Measurements from ENCODE around the gene ARHGAP26. TPM values are rescaled to one million over a fixed set of nuclear protein-coding genes. Genes with fewer than 3 reads are reported as not detected.

The ARHGAP26 gene
- total RNA-seq, 4 donors from 2014 or later = 12.4 to 49.5 (median 31.8) TPM

DNA sequence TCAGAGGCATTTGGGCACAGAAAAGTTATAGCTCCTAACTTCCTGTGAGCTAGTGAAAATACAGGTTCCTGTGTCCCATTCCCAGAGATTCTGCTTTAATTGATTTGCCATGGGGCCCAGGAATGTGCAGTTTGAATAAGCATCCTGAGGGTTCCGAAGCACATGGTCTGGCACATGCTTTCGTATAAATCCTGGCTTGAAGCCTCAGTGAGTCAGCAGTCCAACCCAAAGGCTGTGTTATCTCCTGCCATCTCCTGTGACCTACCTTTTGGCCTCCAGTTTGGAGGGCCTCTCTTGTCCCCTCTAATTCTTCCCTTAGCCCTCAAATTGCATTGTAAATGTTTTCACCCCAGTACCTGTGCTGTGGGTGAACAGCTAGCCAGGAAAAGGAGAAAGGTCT lies 449.5 kb downstream of the ARHGAP26 start:
- Histone ChIP-seq H3K4me3 (no peak overlapping the region), H3K4me1 (no peaks in the 10 kb centered on the region), H3K27me3 (no peaks in the 10 kb centered on the region), H3K9me3 (no peaks in the 10 kb centered on the region), H3K36me3 (no peaks in the 10 kb centered on the region), H3K27ac (no peak overlapping the region)
- no peak for TF ChIP-seq POLR2A (IDR thresholded peaks at IDR 0.05)
- TF ChIP-seq, protein P1, sequence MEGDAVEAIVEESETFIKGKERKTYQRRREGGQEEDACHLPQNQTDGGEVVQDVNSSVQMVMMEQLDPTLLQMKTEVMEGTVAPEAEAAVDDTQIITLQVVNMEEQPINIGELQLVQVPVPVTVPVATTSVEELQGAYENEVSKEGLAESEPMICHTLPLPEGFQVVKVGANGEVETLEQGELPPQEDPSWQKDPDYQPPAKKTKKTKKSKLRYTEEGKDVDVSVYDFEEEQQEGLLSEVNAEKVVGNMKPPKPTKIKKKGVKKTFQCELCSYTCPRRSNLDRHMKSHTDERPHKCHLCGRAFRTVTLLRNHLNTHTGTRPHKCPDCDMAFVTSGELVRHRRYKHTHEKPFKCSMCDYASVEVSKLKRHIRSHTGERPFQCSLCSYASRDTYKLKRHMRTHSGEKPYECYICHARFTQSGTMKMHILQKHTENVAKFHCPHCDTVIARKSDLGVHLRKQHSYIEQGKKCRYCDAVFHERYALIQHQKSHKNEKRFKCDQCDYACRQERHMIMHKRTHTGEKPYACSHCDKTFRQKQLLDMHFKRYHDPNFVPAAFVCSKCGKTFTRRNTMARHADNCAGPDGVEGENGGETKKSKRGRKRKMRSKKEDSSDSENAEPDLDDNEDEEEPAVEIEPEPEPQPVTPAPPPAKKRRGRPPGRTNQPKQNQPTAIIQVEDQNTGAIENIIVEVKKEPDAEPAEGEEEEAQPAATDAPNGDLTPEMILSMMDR (IDR thresholded peaks at IDR 0.05) = no peak
- intact Hi-C loops (cut with DNase I; ENCODE audit: low total_unique reads) = no loop called here
- DNase-seq = no peak

DNA sequence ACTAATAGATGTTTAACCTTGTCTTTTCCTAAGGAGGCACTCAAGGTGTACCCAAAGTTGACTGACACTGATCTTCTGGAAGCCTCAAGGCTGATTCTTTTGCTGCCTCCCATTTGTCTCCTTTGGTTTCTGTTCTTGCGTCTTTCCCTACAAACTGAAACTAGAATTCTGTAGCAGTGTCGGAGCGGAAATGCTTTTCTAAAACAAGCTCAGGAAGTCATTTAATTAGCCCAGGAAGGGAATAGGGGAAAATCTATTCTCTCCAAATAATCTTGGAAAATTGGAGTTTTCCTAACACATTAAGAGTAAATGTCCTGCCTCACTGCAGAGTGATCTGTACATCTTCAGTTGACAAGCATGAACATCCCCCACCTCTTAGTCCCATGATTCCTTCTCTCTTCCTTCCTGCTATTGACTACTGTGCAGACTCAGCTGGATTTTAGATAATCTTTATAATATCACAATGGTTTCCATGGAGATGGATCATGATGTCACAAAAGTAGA lies 450.6 kb downstream of the ARHGAP26 start:
- no peak for DNase-seq
- TF ChIP-seq POLR2A (IDR thresholded peaks at IDR 0.05) = no peak
- TF ChIP-seq, protein P1 (IDR thresholded peaks at IDR 0.05) = no peak
- intact Hi-C loops (cut with DNase I; ENCODE audit: low total_unique reads) = no loop called here
- H3K36me3 ChIP-seq = no peaks in the 10 kb centered on the region
- H3K27ac ChIP-seq = peak overlapping the region; percentile 57
- H3K27me3 ChIP-seq = no peaks in the 10 kb centered on the region
- no peaks in the 10 kb centered on the region for H3K4me1 ChIP-seq
- no peaks in the 10 kb centered on the region for H3K9me3 ChIP-seq
- H3K4me3 ChIP-seq = no peak overlapping the region

DNA sequence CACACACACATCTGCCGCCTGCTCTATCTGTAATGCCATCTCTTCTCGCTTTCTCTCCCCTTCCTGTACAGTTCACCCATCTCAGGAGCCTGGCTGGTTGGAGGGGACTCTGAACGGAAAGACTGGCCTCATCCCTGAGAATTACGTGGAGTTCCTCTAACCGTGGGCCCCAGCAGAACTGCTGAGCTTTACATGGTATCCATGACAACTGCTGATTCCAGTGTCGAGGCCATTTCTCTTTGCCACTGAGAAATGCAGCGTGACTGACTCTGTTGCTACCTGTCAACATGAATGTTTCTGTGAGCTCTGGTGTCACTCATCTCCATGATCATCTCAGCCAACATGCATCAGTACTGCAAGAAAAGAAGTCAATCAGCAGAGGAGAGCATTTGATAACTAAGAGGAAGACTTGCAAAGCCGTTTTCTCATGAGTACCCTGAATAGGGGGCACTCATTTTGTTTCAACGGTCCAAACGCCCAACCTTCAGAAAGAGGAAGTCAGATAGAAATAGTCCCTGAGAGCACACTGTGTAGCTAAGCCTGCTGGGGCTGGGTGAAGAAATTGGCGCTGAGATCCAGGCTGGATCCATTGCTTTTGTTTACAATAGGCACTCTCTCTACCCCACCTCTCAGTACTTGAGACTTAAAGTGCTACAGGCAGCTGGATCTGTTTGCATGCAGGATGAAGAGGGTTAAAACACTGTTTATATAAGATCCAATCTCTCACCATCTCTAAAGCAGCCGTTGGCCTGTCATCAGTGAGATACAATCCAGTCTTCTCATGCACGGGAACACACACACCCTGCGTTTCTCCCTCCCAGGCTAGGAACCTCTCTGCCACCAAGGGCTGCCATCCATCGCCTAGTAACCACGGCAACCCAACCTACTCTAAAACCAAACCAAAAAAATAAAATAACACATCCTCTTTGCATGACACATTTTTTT lies 452.4 kb downstream of the ARHGAP26 start:
- Histone ChIP-seq H3K4me1 (no peaks in the 10 kb centered on the region), H3K9me3 (no peaks in the 10 kb centered on the region), H3K36me3 (no peaks in the 10 kb centered on the region), H3K27ac (no peak overlapping the region), H3K4me3 (no peak overlapping the region), H3K27me3 (no peaks in the 10 kb centered on the region)
- TF ChIP-seq, protein P1 (IDR thresholded peaks at IDR 0.05) = no peak
- no peak for TF ChIP-seq POLR2A (IDR thresholded peaks at IDR 0.05)
- intact Hi-C loops (cut with DNase I; ENCODE audit: low total_unique reads) = no loop called here
- no peak for DNase-seq

DNA sequence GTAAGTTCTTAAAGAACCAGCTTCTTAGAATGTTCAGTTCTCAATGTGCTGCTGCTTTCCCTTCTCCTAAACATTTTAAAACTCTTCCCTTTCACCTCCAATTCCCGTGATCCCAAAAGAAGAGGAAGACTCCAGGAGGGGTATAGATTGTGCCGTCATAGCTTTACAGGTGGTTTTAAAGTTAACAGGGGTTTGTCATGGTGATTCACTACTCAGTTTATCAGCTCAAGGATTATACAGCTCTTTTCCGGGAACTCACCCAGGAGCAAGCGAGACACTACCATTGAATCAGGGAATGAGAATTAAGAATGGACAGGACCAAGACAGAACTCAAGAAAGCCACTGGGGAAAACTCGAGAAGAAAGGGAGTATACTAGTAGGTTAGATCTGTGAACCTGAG lies 454.5 kb downstream of the ARHGAP26 start:
- intact Hi-C loops (cut with DNase I; ENCODE audit: low total_unique reads) = no loop called here
- TF ChIP-seq, protein P1 (IDR thresholded peaks at IDR 0.05) = no peak
- no peak for TF ChIP-seq POLR2A (IDR thresholded peaks at IDR 0.05)
- no peak overlapping the region for H3K27ac ChIP-seq
- no peaks in the 10 kb centered on the region for H3K4me1 ChIP-seq
- no peaks in the 10 kb centered on the region for H3K36me3 ChIP-seq
- H3K27me3 ChIP-seq = no peaks in the 10 kb centered on the region
- DNase-seq = no peak
- H3K9me3 ChIP-seq = no peaks in the 10 kb centered on the region
- H3K4me3 ChIP-seq = no peak overlapping the region

DNA sequence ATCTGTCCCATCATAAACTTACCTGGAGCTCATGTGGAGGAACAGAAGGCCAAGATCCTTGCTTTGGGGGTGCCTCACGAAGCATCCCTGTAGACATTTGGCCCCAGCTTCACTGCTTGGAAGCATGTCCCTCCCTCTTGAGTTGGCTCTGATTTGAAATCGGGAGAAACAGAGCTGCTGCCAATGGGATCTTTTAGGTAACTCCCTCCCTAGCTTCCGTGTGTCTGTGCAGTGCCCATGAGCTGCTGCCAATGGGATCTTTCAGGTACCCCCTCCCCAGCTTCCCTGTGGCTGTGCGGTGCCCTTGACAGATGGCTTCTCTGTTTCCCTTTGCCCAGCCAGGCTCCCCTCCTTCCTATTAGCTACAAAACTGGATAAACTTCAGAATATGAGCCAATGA lies 455.3 kb downstream of the ARHGAP26 start:
- H3K9me3 ChIP-seq = no peaks in the 10 kb centered on the region
- no peaks in the 10 kb centered on the region for H3K27me3 ChIP-seq
- no peak overlapping the region for H3K27ac ChIP-seq
- no peak overlapping the region for H3K4me3 ChIP-seq
- intact Hi-C loops (cut with DNase I; ENCODE audit: low total_unique reads) = no loop called here
- H3K4me1 ChIP-seq = no peaks in the 10 kb centered on the region
- no peak for TF ChIP-seq POLR2A (IDR thresholded peaks at IDR 0.05)
- TF ChIP-seq, protein P1 (IDR thresholded peaks at IDR 0.05) = no peak
- no peaks in the 10 kb centered on the region for H3K36me3 ChIP-seq
- no peak for DNase-seq
